Subcutaneous abdominal adipose tissue (tissue), 5 donors: ENCODE results near the gene SLC50A1.
A peak's percentile ranks its signal among the peaks of the same experiment; 100 is the strongest.

Source experiments
- H3K27ac ChIP-seq: one replicate; pipeline ENCODE4 v1.7.0; 2013; ENCODE audit warnings: low read depth, mild to moderate bottlenecking, inconsistent platforms, low read length, moderate library complexity
- H3K27me3 ChIP-seq, 5 donors: one replicate each; pipeline ENCODE4 v1.7.0; 2013; ENCODE audit warnings: low read length in 5 of 5, inconsistent platforms in 1 of 5; ENCODE audit not compliant: control insufficient read depth in 5 of 5, insufficient read depth in 4 of 5
- H3K36me3 ChIP-seq, 5 donors: one replicate each; pipeline ENCODE4 v1.7.0; 2013; ENCODE audit warnings: low read length in 5 of 5; ENCODE audit not compliant: control insufficient read depth in 5 of 5, insufficient read depth in 5 of 5
- H3K4me1 ChIP-seq, 5 donors: one replicate each; pipeline ENCODE4 v1.7.0; 2013; ENCODE audit warnings: low read length in 5 of 5, mild to moderate bottlenecking in 3 of 5, moderate library complexity in 1 of 5; ENCODE audit not compliant: control insufficient read depth in 5 of 5, insufficient read depth in 5 of 5
- H3K4me3 ChIP-seq, 5 donors: one replicate each; pipeline ENCODE4 v1.7.0; 2013; ENCODE audit warnings: low read length in 5 of 5, low read depth in 1 of 5
- H3K9ac ChIP-seq, 5 donors: one replicate each; pipeline ENCODE4 v1.7.0; 2013; ENCODE audit warnings: low read length in 5 of 5, mild to moderate bottlenecking in 4 of 5, moderate library complexity in 3 of 5
- H3K9me3 ChIP-seq, 5 donors: one replicate each; pipeline ENCODE4 v1.7.0; 2013; ENCODE audit warnings: low read length in 5 of 5; ENCODE audit not compliant: control insufficient read depth in 5 of 5
- donor health status: healthy.
- donor health status: healthy.
- donor health status: healthy.
- donor health status: healthy.
- donor health status: healthy.

Gene SLC50A1

GRCh38 chr1:155125946-155126555 is 9.6 kb upstream of the SLC50A1 start:
- Histone ChIP-seq H3K27me3 (peaks cover 0 to 9% (median 2%) of the 10 kb centered on the region in 5 donors), H3K27ac (peak overlapping the region; percentile 46), H3K9ac (peak overlapping the region in 1 of 5 donors; percentile 43)

GRCh38 chr1:155126556-155127104 is 9.0 kb upstream of the SLC50A1 start:
- H3K4me1 ChIP-seq: peaks cover 6 to 74% (median 50%) of the 10 kb centered on the region in 5 donors
- H3K36me3 ChIP-seq: peaks cover 0 to 6% (median 6%) of the 10 kb centered on the region in 5 donors
- H3K27me3 ChIP-seq: peaks cover 0 to 9% (median 2%) of the 10 kb centered on the region in 5 donors
- H3K27ac ChIP-seq: peak overlapping the region; percentile 46
- no peaks in the 10 kb centered on the region for H3K9me3 ChIP-seq
- H3K4me3 ChIP-seq: peak overlapping the region; percentile 59 to 89 (median 82)
- peak overlapping the region in 2 of 5 donors; percentile 17 to 70 for H3K9ac ChIP-seq

More at GRCh38 chr1:155125946-155126555, 9.6 kb upstream of the SLC50A1 start:
- peaks cover 5 to 69% (median 47%) of the 10 kb centered on the region in 5 donors for H3K4me1 ChIP-seq
- no peaks in the 10 kb centered on the region for H3K9me3 ChIP-seq
- H3K36me3 ChIP-seq: peaks cover 0 to under 1% (median 0%) of the 10 kb centered on the region in 5 donors
- peak overlapping the region in 4 of 5 donors; percentile 66 to 89 (median 84) for H3K4me3 ChIP-seq

GRCh38 chr1:155127105-155127966 is 8.3 kb upstream of the SLC50A1 start, which contains the start of gene EFNA1:
TSS of gene EFNA1 (plus strand) at chr1:155127876. CDS start at chr1:155127978, 102 bp downstream.
- H3K36me3 ChIP-seq: peaks cover 0 to 10% (median 9%) of the 10 kb centered on the region in 5 donors
- peak within 1 kb of the TSS; percentile 66 to 89 (median 83) for H3K4me3 ChIP-seq
- peak within 1 kb of the TSS; percentile 88 for H3K27ac ChIP-seq
- peak within 1 kb of the TSS; percentile 36 to 93 (median 87) for H3K9ac ChIP-seq
- no peaks in the 10 kb centered on the region for H3K9me3 ChIP-seq
- H3K4me1 ChIP-seq: peaks cover 8 to 79% (median 53%) of the 10 kb centered on the region in 5 donors
- H3K27me3 ChIP-seq: peaks cover 0 to 9% (median 2%) of the 10 kb centered on the region in 5 donors

- peaks cover 0 to 14% (median 10%) of the 10 kb centered on the region in 5 donors for H3K36me3 ChIP-seq
- H3K4me3 ChIP-seq: peak overlapping the region; percentile 64 to 89 (median 83)
- peak overlapping the region; percentile 88 for H3K27ac ChIP-seq
- no peaks in the 10 kb centered on the region for H3K9me3 ChIP-seq
- H3K4me1 ChIP-seq: peaks cover 8 to 85% (median 54%) of the 10 kb centered on the region in 5 donors
- H3K9ac ChIP-seq: peak overlapping the region; percentile 36 to 93 (median 87)
- peaks cover 0 to 9% (median 2%) of the 10 kb centered on the region in 5 donors for H3K27me3 ChIP-seq
These were observed 7.5 kb upstream of the SLC50A1 start for GRCh38 chr1:155127967-155128754.

- H3K27ac ChIP-seq: peak overlapping the region; percentile 88
- H3K27me3 ChIP-seq: peaks cover 0 to 9% (median 2%) of the 10 kb centered on the region in 5 donors
- H3K9ac ChIP-seq: peak overlapping the region; percentile 36 to 93 (median 87)
- H3K36me3 ChIP-seq: peaks cover 0 to 22% (median 17%) of the 10 kb centered on the region in 5 donors
- H3K4me1 ChIP-seq: peaks cover 10 to 89% (median 58%) of the 10 kb centered on the region in 5 donors
- H3K4me3 ChIP-seq: peak overlapping the region; percentile 64 to 89 (median 83)
- H3K9me3 ChIP-seq: no peaks in the 10 kb centered on the region
These were observed 6.7 kb upstream of the SLC50A1 start for GRCh38 chr1:155128755-155129473.

- peak overlapping the region; percentile 86 for H3K27ac ChIP-seq
- peaks cover 24 to 91% (median 73%) of the 10 kb centered on the region in 5 donors for H3K4me1 ChIP-seq
These were observed 5.2 kb upstream of the SLC50A1 start for GRCh38 chr1:155130272-155131006.

GRCh38 chr1:155131285-155131684 is 4.4 kb upstream of the SLC50A1 start:
- Histone ChIP-seq H3K4me1 (peaks cover 25 to 84% (median 72%) of the 10 kb centered on the region in 5 donors), H3K9ac (peak overlapping the region in 1 of 5 donors; percentile 93), H3K9me3 (peaks cover 0 to 3% (median 0%) of the 10 kb centered on the region in 5 donors), H3K27me3 (peaks cover 0 to 9% (median 5%) of the 10 kb centered on the region in 5 donors), H3K4me3 (peak overlapping the region in 3 of 5 donors; percentile 38 to 89 (median 86)), H3K27ac (peak overlapping the region; percentile 86), H3K36me3 (peaks cover 0 to 29% (median 23%) of the 10 kb centered on the region in 5 donors)

More at GRCh38 chr1:155130272-155131006, 5.2 kb upstream of the SLC50A1 start:
- Histone ChIP-seq H3K36me3 (peaks cover 0 to 29% (median 23%) of the 10 kb centered on the region in 5 donors), H3K9ac (peak overlapping the region in 3 of 5 donors; percentile 58 to 93 (median 65)), H3K27me3 (peaks cover 0 to 9% (median 5%) of the 10 kb centered on the region in 5 donors), H3K4me3 (peak overlapping the region; percentile 16 to 89 (median 82)), H3K9me3 (peaks cover 0 to 3% (median 0%) of the 10 kb centered on the region in 5 donors)

GRCh38 chr1:155131856-155132255 is 3.8 kb upstream of the SLC50A1 start:
- Histone ChIP-seq H3K4me3 (peak overlapping the region in 2 of 5 donors; percentile 86 to 89), H3K27me3 (peaks cover 0 to 9% (median 5%) of the 10 kb centered on the region in 5 donors), H3K36me3 (peaks cover 0 to 29% (median 23%) of the 10 kb centered on the region in 5 donors), H3K9me3 (peaks cover 0 to 3% (median 0%) of the 10 kb centered on the region in 5 donors), H3K4me1 (peaks cover 25 to 82% (median 69%) of the 10 kb centered on the region in 5 donors), H3K27ac (peak overlapping the region; percentile 86), H3K9ac (no peak overlapping the region)
